Astrocyte of the spinal cord (primary cell): Measurements from ENCODE around the gene MSI1.

Experiments
- DNase-seq: peaks from one replicate; pipeline ENCODE4 v3.0.0; 2011; ENCODE audit warnings: low read depth, low spot score
- H3K4me3 ChIP-seq: 2 replicates; pipeline ENCODE4 v1.5.1; 2011; ENCODE audit warnings: low read depth, mild to moderate bottlenecking, low read length, moderate library complexity
- CTCF ChIP-seq: IDR thresholded peaks from 2 replicates; pipeline ENCODE4 v1.5.1; 2012; ENCODE audit warnings: low read depth, mild to moderate bottlenecking, low read length, inconsistent platforms
- in situ Hi-C: cut with HindIII; loops from 2 replicates; pipeline ENCODE4 v1.10.0; 2017; ENCODE audit warnings: low sequenced_read_pairs

Gene MSI1

GRCh38 chr12:120317224-120318105 is 51.5 kb downstream of the MSI1 start:
- in situ Hi-C loops: no loop called here
- peak overlapping the region; percentile 65 for H3K4me3 ChIP-seq
- peak; percentile 99 for DNase-seq
- TF ChIP-seq CTCF: peak; percentile 78

GRCh38 chr12:120316798-120317223 is 52.2 kb downstream of the MSI1 start:
- in situ Hi-C loops: no loop called here
- no peak for TF ChIP-seq CTCF
- H3K4me3 ChIP-seq: peak overlapping the region; percentile 65
- no peak for DNase-seq

GRCh38 chr12:120314220-120314619 is 54.7 kb downstream of the MSI1 start:
- DNase-seq: no peak
- TF ChIP-seq CTCF: peak; percentile 34
- in situ Hi-C loops: no loop called here
- no peak overlapping the region for H3K4me3 ChIP-seq

GRCh38 chr12:120301962-120302815 is 66.8 kb downstream of the MSI1 start, which contains the start of gene SIRT4:
SIRT4 (plus strand) TSS chr12:120302321; CDS start chr12:120303562, 1,241 bp downstream.
- peak; percentile 88 for TF ChIP-seq CTCF
- in situ Hi-C loops: no loop called here

GRCh38 chr12:120292661-120293531 is 76.1 kb downstream of the MSI1 start, which contains the start of gene RNU4-1:
RNU4-1 (minus strand) TSS chr12:120293237.
- peak within 1 kb of the TSS; percentile 56 for H3K4me3 ChIP-seq
- in situ Hi-C loops: no loop called here
- no peak for TF ChIP-seq CTCF
- DNase-seq: peak; percentile 97

More at GRCh38 chr12:120301962-120302815, 66.8 kb downstream of the MSI1 start, which contains the start of gene SIRT4:
- DNase-seq: peak; percentile 94
- peak within 1 kb of the TSS; percentile 75 for H3K4me3 ChIP-seq

GRCh38 chr12:120292411-120292660 is 76.6 kb downstream of the MSI1 start:
- TF ChIP-seq CTCF: no peak
- in situ Hi-C loops: no loop called here
- H3K4me3 ChIP-seq: peak overlapping the region; percentile 56
- no peak for DNase-seq
